HepG2 (cell line): ENCODE measurements around the gene NUBP2. TPM values are rescaled to one million over a fixed set of nuclear protein-coding genes. Genes with fewer than 3 reads are reported as not detected.

Experiments used
- ARHGAP35 ChIP-seq: sonication (generic); formaldehyde crosslinking; IDR thresholded peaks from 2 replicates; pipeline ENCODE4 v1.9.0; 2022; ENCODE audit warnings: mild to moderate bottlenecking, inconsistent platforms, moderate library complexity, missing genetic modification reagents, borderline replicate concordance
- CCDC6 ChIP-seq: sonication (generic); formaldehyde crosslinking; IDR thresholded peaks from 2 replicates; pipeline ENCODE4 v1.8.1; 2022; ENCODE audit warnings: mild to moderate bottlenecking, missing genetic modification reagents, moderate library complexity
- FOXC1 ChIP-seq: sonication (generic); formaldehyde crosslinking; IDR thresholded peaks from 2 replicates; pipeline ENCODE4 v1.8.0; 2022; ENCODE audit warnings: mild to moderate bottlenecking, missing genetic modification reagents, borderline replicate concordance
- GATAD2A ChIP-seq: IDR thresholded peaks from 2 replicates; pipeline ENCODE4 v1.6.1; 2016
- HHEX ChIP-seq: IDR thresholded peaks from 2 replicates; pipeline ENCODE4 v1.6.1; 2016; ENCODE audit warnings: control low read depth
- KAT7 ChIP-seq: IDR thresholded peaks from 2 replicates; pipeline ENCODE4 v1.6.1; 2018; ENCODE audit warnings: borderline replicate concordance, missing compliant biosample characterization
- MED8 ChIP-seq: sonication (generic); formaldehyde crosslinking; IDR thresholded peaks from 2 replicates; pipeline ENCODE4 v1.8.1; 2023; ENCODE audit warnings: mild to moderate bottlenecking, missing genetic modification reagents; ENCODE audit not compliant: insufficient replicate concordance
- NFKB2 ChIP-seq: sonication (generic); formaldehyde crosslinking; IDR thresholded peaks from 2 replicates; pipeline ENCODE4 v1.4.0; 2020; ENCODE audit warnings: missing genetic modification reagents, borderline replicate concordance
- NRL ChIP-seq: sonication (generic); formaldehyde crosslinking; IDR thresholded peaks from 2 replicates; pipeline ENCODE4 v1.5.0; 2020; ENCODE audit warnings: missing genetic modification reagents, mild to moderate bottlenecking, moderate library complexity, borderline replicate concordance
- ONECUT2 ChIP-seq: sonication (generic); formaldehyde crosslinking; IDR thresholded peaks from 2 replicates; pipeline ENCODE4 v1.4.0; 2020; ENCODE audit warnings: missing genetic modification reagents
- RFX3 ChIP-seq: IDR thresholded peaks from 2 replicates; pipeline ENCODE4 v1.6.1; 2016; ENCODE audit warnings: missing biosample characterization, missing genetic modification reagents
- SMAD3 ChIP-seq: sonication (generic); formaldehyde crosslinking; IDR thresholded peaks from 2 replicates; pipeline ENCODE4 v1.4.0; 2020; ENCODE audit warnings: missing genetic modification reagents
- SOX6 ChIP-seq, 2 experiments: fragments of 450-650 bp in 1 of 2; sonication (generic) in 1 of 2; formaldehyde crosslinking in 1 of 2; IDR thresholded peaks; 2 replicates each; pipeline versions ENCODE4 v1.4.0 to v1.6.1; 2017 to 2020; ENCODE audit warnings: antibody characterized with exemption in 1 of 2, mild to moderate bottlenecking in 1 of 2, missing genetic modification reagents in 1 of 2
- SP2 ChIP-seq: sonication (generic); formaldehyde crosslinking; IDR thresholded peaks from 2 replicates; pipeline ENCODE4 v1.5.1; 2020; ENCODE audit warnings: mild to moderate bottlenecking, missing genetic modification reagents
- ZBTB7B ChIP-seq: sonication (generic); formaldehyde crosslinking; IDR thresholded peaks from 2 replicates; pipeline ENCODE4 v1.4.0; 2020; ENCODE audit warnings: missing genetic modification reagents
- ZFYVE20 ChIP-seq: sonication (generic); formaldehyde crosslinking; IDR thresholded peaks from 2 replicates; pipeline ENCODE4 v1.8.0; 2023; ENCODE audit warnings: low read depth, mild to moderate bottlenecking, moderate library complexity, missing genetic modification reagents, borderline replicate concordance
- ZNF274 ChIP-seq: sonication (generic); formaldehyde crosslinking; IDR thresholded peaks from 2 replicates; pipeline ENCODE4 v1.5.1; 2020; ENCODE audit warnings: mild to moderate bottlenecking, missing genetic modification reagents
- ZNF382 ChIP-seq: sonication (generic); formaldehyde crosslinking; IDR thresholded peaks from 2 replicates; pipeline ENCODE4 v1.5.0; 2020; ENCODE audit warnings: missing genetic modification reagents, mild to moderate bottlenecking, borderline replicate concordance
- ZNF432 ChIP-seq: sonication (generic); formaldehyde crosslinking; IDR thresholded peaks from 2 replicates; pipeline ENCODE4 v1.5.0; 2020; ENCODE audit warnings: missing genetic modification reagents, mild to moderate bottlenecking, borderline replicate concordance
- ZNF441 ChIP-seq: sonication (generic); formaldehyde crosslinking; IDR thresholded peaks from 2 replicates; pipeline ENCODE4 v1.7.0; 2021; ENCODE audit warnings: missing genetic modification reagents, borderline replicate concordance
- ZNF563 ChIP-seq: sonication (generic); formaldehyde crosslinking; IDR thresholded peaks from 2 replicates; pipeline ENCODE4 v1.8.0; 2022; ENCODE audit warnings: mild to moderate bottlenecking, moderate library complexity, missing genetic modification reagents
- ZNF776 ChIP-seq: sonication (generic); formaldehyde crosslinking; IDR thresholded peaks from 2 replicates; pipeline ENCODE4 v1.4.0; 2020; ENCODE audit warnings: mild to moderate bottlenecking, missing genetic modification reagents
- polyA plus RNA-seq, 8 experiments: library from polyadenylated mRNA; depleted of rRNA in 3 of 8; stranded (reverse) in 7 of 8; unstranded in 1 of 8; fragments of >200 nt; fragmentation: Illumina TruSeq in 4 of 8; extraction: Trizol in 4 of 8; gene quantifications; 2 replicates each; pipeline versions ENCODE4 v1.2.1 to v1.2.3, GENCODE V29; 2011 to 2016; ENCODE audit warnings: low read depth in 4 of 8, missing spikeins in 1 of 8, mixed read lengths in 1 of 8; ENCODE audit not compliant: insufficient read depth in 1 of 8
- total RNA-seq, 5 experiments: library from RNA; depleted of rRNA; stranded (reverse); fragments of >200 nt; fragmentation: Illumina TruSeq; extraction: Trizol; gene quantifications; 2 replicates each; pipeline ENCODE4 v1.2.3, GENCODE V29; 2016; ENCODE audit warnings: low read depth in 1 of 5
- TF ChIP-seq, protein P1 (sequence below): sonication (generic); formaldehyde crosslinking; IDR thresholded peaks from 2 replicates; pipeline ENCODE4 v1.4.0; 2020; ENCODE audit warnings: missing genetic modification reagents
- TF ChIP-seq, protein P2 (sequence below), 2 experiments: IDR thresholded peaks; 2 replicates each; pipeline ENCODE4 v1.6.1; 2011 to 2012; ENCODE audit warnings: low read length in 2 of 2, borderline replicate concordance in 1 of 2, low read depth in 1 of 2, mild to moderate bottlenecking in 1 of 2, moderate library complexity in 1 of 2
- TF ChIP-seq, protein P3 (sequence below): sonication (generic); formaldehyde crosslinking; IDR thresholded peaks from 2 replicates; pipeline ENCODE4 v1.4.0; 2020; ENCODE audit warnings: mild to moderate bottlenecking, missing genetic modification reagents

Gene NUBP2
- total and polyA plus RNA-seq, 2 of the 13 experiments (the other 11 are each of a cell fraction or from before 2014, with no cell fraction given) = 25.7 to 61.5 TPM

DNA sequence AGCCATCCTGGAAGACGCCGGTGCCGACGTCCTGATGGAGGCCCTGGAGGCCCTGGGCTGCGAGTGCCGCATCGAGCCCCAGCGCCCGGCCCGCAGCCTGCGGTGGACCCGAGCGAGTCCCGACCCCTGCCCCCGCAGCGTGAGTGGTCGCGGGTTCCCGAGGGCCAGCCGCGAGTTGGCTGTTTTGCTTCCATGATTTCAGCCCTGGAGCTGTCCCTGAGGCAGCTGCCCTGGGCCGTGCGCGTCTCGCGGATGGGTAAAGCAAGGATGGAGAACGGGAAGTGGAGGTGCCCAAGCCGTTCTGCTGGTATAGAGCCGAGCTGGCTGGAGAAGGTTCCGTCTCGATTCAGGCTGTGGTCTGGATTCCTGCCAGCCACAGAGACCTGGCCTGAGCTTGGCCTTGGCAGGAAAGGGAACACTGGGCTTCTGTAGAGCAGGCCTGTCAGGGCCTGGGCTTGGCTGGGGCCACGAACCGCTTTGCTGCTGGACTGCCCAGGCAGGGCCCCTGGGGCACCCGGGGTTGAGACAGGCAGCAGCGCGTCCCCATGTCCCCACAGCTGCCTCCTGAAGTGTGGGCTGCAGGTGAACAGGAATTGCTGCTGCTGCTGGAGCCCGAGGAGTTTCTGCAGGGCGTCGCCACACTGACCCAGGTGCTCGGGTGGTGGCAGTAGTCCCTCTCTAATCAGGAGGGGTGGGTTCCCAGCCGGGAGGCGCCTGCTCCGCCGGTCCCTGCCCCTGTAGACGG, 8.9 kb upstream of the NUBP2 start (continued):
- no peak for TF ChIP-seq SMAD3 (CRISPR knock-in tag)
- TF ChIP-seq ZBTB7B (CRISPR knock-in tag) = no peak
- no peak for TF ChIP-seq GATAD2A (CRISPR knock-in tag)
- peak; percentile 42 for TF ChIP-seq ZNF776 (CRISPR knock-in tag)
- TF ChIP-seq ZNF382 (CRISPR knock-in tag) = no peak
- TF ChIP-seq ZFYVE20 = no peak
- no peak for TF ChIP-seq KAT7 (CRISPR knock-in tag)
- no peak for TF ChIP-seq ZNF563 (CRISPR knock-in tag)
- 0 out of 2 replicates have a peak, but pooled peaks have one; percentile 17 for TF ChIP-seq ZNF441
- no peak for TF ChIP-seq FOXC1 (CRISPR knock-in tag)
- no peak for TF ChIP-seq MED8 (CRISPR knock-in tag)
- TF ChIP-seq, protein P1, sequence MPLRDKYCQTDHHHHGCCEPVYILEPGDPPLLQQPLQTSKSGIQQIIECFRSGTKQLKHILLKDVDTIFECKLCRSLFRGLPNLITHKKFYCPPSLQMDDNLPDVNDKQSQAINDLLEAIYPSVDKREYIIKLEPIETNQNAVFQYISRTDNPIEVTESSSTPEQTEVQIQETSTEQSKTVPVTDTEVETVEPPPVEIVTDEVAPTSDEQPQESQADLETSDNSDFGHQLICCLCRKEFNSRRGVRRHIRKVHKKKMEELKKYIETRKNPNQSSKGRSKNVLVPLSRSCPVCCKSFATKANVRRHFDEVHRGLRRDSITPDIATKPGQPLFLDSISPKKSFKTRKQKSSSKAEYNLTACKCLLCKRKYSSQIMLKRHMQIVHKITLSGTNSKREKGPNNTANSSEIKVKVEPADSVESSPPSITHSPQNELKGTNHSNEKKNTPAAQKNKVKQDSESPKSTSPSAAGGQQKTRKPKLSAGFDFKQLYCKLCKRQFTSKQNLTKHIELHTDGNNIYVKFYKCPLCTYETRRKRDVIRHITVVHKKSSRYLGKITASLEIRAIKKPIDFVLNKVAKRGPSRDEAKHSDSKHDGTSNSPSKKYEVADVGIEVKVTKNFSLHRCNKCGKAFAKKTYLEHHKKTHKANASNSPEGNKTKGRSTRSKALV = no peak
- TF ChIP-seq HHEX (CRISPR knock-in tag) = no peak
- TF ChIP-seq ZNF432 (CRISPR knock-in tag) = no peak
- 0 out of 2 replicates have a peak, but pooled peaks have one; percentile 28 for TF ChIP-seq ZNF274 (CRISPR knock-in tag)
- TF ChIP-seq, protein P2, sequence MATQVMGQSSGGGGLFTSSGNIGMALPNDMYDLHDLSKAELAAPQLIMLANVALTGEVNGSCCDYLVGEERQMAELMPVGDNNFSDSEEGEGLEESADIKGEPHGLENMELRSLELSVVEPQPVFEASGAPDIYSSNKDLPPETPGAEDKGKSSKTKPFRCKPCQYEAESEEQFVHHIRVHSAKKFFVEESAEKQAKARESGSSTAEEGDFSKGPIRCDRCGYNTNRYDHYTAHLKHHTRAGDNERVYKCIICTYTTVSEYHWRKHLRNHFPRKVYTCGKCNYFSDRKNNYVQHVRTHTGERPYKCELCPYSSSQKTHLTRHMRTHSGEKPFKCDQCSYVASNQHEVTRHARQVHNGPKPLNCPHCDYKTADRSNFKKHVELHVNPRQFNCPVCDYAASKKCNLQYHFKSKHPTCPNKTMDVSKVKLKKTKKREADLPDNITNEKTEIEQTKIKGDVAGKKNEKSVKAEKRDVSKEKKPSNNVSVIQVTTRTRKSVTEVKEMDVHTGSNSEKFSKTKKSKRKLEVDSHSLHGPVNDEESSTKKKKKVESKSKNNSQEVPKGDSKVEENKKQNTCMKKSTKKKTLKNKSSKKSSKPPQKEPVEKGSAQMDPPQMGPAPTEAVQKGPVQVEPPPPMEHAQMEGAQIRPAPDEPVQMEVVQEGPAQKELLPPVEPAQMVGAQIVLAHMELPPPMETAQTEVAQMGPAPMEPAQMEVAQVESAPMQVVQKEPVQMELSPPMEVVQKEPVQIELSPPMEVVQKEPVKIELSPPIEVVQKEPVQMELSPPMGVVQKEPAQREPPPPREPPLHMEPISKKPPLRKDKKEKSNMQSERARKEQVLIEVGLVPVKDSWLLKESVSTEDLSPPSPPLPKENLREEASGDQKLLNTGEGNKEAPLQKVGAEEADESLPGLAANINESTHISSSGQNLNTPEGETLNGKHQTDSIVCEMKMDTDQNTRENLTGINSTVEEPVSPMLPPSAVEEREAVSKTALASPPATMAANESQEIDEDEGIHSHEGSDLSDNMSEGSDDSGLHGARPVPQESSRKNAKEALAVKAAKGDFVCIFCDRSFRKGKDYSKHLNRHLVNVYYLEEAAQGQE (IDR thresholded peaks at IDR 0.05; ENCODE audit: borderline replicate concordance in 1 of 2, low read depth in 1 of 2, low read length in 2 of 2) = no peak
- TF ChIP-seq RFX3 = no peak
- TF ChIP-seq NFKB2 (CRISPR knock-in tag) = 0 out of 2 replicates have a peak, but pooled peaks have one; percentile 3
- TF ChIP-seq, protein P3, sequence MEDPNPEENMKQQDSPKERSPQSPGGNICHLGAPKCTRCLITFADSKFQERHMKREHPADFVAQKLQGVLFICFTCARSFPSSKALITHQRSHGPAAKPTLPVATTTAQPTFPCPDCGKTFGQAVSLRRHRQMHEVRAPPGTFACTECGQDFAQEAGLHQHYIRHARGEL = peak; percentile 49; the same call in 1 of the 2 replicates
- no peak for TF ChIP-seq ARHGAP35 (CRISPR knock-in tag)
- TF ChIP-seq ONECUT2 (CRISPR knock-in tag) = no peak
- no peak for TF ChIP-seq SOX6 (IDR thresholded peaks at IDR 0.05)
- TF ChIP-seq SOX6 (CRISPR knock-in tag; IDR thresholded peaks at IDR 0.05) = peak; percentile 6; the same call in 1 of the 2 replicates
- TF ChIP-seq SP2 (CRISPR knock-in tag) = no peak
- TF ChIP-seq NRL (CRISPR knock-in tag) = no peak
- TF ChIP-seq CCDC6 (CRISPR knock-in tag) = no peak
